HG03175 (cell line): ENCODE results near the gene LILRA6.
"Not testable (repeated sequence)": the region's sequence is repeated elsewhere in the genome, so short reads cannot be mapped to it uniquely, and the experiment has no call there.

Experiments
- ATAC-seq: cut with Tn5 transposase; IDR thresholded peaks from one replicate; pipeline ENCODE4 v1.9.1; 2021; ENCODE audit warnings: mild to moderate bottlenecking, moderate library complexity; ENCODE audit not compliant: unreplicated experiment

LILRA6 gene

DNA sequence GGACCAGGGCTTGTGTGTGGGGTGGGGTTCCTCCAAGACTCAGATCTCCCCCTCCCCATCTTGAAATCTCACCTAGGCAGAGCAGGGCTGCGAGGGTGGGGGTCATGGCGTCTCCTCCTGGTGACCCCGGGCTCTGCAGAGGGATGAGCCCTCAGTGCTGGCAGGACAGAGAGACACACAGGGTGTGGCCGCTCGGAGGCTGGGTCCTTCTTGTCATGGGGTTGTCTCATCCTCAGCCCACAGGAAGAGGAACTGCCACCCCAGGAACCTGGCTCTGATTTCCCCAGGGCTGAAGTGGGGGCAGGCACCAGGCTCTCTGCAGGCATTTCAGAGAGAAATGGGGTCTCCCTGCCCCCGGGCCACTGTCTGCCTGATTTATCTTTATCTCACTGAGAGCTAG, at the start of gene LILRA6:
Gene LILRA6 (minus strand): TSS at position 145 of the 400 bp plus-strand sequence.
- not testable (repeated sequence) for ATAC-seq

DNA sequence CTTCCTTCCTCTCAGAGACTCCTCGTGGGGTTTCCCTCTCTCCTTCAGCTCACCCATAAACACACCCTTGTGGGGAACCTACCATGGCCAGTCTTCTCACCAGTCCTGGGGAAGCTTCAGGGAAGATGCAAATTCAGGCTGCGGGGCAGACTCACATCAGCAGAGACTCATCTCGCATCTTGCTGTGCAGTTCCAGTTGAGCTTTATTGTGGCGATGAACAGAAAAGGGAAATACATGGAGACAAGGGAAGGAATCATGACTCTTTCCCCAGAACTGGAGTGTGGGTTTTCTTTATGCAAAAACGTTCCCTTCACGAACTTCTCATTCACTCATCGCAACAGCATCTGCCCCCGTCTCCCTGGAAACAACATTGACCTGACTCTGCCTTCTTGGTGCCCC, 46.6 kb upstream of the LILRA6 start:
- not testable (repeated sequence) for ATAC-seq

DNA sequence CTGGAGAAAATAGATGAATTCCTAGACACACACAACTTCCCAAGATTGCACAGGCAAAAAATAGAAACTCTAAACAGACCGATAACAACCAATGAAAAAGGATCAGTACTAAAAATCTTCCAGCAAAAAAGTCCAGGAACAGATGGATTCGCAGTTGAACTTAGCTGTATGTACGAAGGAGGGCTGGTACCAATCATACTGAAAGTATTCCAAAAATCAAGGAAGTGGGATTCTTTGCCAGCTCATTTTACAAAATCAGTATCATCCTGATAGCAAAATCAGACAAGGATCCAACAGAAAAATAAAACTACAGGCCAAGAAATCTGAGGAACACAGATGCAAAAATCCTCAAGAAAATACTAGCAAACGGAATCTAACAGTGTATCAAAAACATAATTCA, 44.9 kb upstream of the LILRA6 start:
- ATAC-seq: no peak

DNA sequence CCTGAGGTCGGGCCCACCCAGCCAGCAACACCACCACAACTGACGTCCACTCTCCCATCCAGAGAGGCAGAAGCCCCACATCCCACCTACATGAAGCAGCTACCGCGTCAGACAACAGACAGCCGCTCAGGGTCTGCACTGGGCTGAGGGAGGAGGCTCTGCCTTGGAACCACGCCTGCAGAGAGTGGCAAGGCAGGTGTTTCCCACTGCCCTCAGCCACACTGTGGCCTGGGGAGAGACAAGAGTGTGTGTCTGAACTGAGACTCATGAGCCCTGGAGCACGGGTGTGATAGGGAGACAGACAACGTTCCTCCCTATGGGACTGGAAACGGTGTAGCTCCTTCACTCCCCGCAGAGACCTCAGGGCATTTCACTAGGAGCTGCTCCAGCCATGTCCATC, 43.7 kb upstream of the LILRA6 start:
- ATAC-seq: not testable (repeated sequence)

DNA sequence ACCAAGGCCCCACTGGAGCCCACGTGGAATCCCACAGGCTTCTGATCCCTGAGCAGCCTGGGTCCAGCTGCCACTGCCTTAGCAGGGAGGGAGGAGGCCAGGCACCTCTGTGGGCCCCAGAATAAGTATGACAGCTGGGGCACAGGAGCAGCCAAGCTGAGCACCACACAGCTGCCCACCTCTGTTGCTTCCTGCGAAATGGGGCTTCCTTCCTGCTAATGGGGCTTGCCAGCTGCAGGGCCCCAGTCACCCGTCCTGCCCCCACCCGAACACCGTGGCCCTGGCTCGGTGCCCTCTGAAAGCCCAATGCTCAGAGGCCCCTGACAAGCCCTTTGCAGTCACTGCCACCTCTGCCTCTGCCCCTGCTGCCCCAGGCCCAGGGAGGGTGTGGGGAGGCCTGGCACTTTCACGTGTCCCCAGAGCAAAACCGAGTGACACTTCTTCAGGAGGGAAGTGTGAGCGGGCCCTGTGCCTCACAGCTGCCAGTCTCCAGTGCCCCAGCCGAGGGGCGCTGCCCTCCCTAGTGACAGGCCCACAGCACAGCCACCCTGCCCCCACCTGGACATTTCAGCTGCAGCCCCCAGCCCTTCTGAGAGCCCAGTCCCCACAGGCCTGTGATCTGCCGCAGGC, 43.0 kb upstream of the LILRA6 start:
- ATAC-seq: not testable (repeated sequence)

DNA sequence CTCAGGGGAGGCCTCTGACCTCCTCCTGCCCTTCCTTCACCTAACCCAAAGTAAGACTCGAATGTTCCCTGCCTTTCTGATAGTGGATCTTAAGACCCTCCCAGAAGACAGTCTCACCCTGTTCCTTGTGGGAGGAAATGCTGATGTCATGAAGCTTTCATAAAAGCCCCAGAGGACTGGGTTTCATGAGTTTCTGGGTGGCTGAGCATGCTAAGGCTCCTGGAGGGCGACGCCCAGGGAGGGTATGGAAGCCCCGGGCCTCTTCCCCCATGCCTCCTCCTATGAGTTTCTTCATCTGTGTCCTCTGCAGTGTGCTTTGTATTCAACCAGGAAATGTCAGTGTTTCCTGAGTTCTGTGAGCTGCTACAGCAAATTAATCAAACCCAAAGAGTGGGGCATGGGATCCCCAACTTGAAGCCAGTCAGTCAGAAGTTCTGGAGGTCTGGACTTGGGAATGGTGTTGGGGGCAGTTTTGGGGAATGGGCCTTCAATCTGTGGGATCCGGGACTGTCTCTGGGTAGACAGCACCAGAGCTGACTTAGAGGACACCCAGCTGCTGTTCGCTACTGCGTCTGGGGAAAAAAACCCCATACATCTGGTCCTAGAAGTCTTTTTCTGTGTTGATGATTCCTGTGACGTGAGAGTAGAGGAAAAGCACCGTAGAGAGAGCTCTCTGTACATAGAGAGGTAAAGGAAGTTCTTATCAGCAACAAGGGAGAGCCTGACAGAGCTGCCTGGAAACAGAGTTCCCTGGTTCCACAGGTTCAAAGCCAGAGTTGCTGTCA, 40.3 kb upstream of the LILRA6 start:
- no peak for ATAC-seq

DNA sequence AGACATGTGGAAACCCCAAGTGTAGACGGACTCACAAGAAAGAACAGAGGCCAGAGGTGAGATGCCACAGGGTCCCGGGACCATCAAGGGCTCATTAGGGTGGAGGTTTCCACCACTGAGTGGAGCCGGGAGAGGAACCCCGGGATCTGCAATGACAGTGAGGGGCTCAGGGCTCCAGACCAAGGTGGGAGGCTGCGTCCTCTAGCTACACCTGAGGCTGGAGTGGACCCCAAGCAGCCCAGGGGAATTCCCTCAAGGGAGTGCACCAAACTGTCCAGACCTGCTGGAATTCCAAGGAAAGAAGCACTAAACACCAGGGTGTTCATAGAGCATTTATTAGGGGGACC, 39.1 kb upstream of the LILRA6 start:
- ATAC-seq: not testable (repeated sequence)

DNA sequence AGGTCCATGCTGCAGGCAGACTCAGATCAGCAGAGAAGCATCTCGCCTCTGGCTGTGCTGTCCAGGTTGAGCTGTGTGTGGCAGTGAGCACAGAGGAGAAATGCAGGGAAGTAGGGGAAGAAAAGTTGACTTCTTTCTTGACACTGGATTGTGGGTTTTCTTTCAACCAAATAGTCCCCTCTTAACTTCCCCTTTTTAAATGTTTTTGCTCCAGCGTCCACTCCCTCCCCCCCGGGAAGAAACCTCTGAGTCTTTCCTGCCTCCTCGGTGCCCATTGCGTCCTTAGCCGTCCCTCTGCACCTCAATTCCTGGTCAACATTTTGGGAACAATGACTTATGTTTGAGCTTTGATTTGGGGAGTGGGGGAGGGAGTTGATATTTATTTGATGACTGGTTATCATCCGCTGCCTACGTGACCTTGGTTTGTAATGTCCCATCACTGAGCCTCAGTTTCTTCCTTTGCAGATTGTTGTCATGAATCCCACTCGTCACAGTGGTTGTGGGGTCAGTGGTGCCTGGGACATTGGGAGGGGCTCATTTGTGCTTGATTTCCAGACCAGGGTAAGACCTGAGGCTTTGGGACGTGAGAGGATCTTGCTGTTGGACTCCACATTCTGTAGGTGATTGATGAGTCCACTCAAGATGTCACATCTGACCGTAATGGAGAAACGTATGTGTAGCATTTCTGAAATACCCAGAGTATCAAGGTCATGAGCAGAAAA, 38.6 kb upstream of the LILRA6 start, which contains the start of gene LILRB2:
Gene LILRB2 (minus strand): TSS at position 104 of the 722 bp plus-strand sequence. CDS start 614 bp downstream, outside the sequence.
- ATAC-seq: no peak

DNA sequence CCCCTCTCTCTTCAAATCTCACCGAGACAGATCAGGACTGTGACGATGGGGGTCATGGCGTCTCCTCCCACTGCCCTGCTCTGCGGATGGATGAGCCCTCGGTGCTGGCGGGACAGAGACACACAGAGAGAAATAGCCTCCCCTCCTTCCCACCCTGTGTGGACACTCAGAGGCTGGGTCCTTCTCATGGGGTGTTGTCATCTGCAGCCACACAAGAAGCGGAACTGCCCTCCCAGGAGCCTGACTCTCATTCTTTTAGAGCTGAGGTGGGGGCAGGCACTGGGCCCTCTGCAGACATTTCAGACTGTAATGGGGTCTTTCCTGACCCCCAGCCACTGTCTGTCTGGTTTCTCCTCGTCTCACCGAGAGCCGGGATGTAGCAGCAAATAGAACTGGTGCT, 37.9 kb upstream of the LILRA6 start:
- not testable (repeated sequence) for ATAC-seq

DNA sequence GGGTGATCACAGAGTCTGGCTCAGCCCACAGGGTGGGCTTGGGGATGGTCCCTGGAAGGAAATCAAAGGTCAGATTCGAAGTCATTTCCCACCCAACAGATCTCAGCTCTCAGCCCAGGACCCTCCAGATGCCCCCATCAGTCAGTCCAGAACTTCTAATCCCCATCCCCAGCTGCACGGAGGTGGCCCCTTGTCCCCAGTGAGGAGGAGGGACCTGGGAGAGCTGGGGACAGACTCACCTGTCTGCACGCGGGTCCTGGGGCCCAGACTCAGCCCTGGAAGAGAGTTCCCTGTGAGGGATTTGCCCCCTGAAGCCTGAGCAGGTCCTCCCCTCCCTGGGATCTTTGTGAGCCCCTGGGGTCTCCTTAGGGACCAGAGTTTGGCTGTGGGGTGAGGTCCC, 37.4 kb upstream of the LILRA6 start:
- ATAC-seq: not testable (repeated sequence)

DNA sequence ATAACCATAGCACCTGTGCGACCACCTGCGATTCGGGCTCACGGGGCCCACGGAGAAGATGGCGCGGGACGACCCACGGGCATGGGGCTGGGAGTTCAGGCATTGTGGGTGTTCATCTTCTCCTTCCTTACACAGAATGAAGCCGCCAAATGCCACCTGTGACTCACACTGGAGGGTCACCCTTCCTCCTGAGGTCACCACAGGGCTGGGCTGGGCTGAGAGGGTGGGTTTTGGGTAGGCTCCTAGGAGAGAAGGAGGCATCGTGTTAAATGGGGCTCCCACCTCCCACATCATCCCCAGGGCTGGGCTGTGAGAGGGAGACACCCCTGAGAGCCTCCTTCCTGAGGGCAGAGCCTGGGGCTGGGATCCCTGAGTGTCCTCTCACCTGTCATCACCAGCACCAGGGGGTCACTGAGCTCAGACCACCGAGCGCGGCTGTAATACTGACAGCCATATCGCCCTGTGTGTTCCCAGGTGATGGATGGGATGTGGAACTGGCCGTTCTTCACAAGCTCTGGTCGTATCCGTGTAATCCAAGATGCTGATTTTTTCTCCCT, 36.9 kb upstream of the LILRA6 start:
- ATAC-seq: no peak

DNA sequence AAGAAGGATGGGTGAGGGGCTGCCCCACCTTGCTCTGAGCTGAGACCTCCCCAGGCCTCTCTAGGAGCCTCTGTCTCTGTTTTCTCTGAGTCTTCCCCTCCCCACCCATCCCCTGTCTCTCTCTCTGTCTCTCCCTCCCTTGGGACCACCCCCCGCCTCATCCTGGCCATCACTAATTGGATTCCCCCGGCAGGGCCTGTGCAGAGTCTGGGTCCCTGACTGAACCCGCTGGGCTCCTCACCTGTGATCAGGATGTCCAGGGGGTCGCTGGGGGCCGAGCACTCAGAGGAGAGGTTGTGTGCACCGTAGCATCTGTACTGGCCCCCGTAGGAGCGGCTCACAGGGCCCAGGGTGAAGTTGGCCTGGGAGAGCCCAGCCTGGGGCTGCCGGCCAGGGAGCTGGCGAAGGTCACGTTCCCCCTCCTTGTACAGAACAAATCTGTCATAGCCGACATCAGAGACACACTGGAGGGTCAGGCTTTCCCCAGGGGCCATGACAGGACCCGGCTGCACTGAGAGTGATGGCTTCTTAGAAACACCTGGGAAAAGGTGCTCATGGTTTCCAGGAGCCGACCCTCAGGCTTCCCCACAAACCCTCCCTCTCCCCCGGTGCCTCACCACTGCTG, 36.1 kb upstream of the LILRA6 start:
- not testable (repeated sequence) for ATAC-seq

DNA sequence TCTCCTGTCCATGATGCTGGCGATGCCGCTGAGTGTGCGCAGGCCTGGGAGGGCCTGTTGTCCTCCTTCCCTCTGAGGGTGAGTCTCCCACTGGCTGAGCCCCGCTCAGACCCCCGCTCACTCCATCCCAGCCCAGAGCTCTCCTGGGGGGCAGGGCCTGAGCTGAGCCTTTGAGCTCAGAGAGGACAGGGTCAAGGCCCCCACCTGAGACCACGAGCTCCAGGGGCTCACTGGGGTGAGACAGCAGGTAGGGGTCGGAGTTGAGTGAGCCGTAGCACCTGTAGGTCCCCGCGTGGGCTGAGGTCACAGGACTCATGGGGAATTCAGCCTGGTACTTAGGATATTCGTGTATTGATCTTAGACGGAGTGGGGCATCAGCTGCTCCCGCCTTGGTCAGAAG, 35.5 kb upstream of the LILRA6 start:
- ATAC-seq: not testable (repeated sequence)

DNA sequence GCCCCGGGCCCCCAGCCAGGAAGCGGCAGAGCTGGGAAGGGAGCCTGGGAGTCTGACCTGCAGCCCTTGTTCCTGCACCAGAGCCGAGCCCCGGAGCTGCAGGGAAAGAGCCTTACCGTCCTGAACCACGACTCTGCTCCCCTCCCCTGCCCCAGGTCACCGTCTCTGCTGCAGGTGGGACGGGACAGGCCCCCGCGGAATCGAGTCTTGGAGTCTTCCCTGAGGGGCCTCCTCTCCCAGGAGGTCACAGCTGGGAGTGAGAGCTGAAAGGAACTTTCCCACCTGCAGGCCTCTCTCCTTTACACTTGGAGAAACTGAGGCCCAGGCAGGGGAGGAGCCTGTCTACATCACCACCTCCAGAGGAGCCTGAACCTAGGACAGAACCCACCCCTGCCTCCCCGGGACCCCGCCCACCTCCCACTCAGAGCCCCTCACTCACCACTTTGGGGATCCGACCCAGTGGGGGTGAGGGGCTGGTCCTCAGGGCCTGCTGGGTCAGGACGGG, 34.6 kb upstream of the LILRA6 start:
- ATAC-seq: not testable (repeated sequence)

DNA sequence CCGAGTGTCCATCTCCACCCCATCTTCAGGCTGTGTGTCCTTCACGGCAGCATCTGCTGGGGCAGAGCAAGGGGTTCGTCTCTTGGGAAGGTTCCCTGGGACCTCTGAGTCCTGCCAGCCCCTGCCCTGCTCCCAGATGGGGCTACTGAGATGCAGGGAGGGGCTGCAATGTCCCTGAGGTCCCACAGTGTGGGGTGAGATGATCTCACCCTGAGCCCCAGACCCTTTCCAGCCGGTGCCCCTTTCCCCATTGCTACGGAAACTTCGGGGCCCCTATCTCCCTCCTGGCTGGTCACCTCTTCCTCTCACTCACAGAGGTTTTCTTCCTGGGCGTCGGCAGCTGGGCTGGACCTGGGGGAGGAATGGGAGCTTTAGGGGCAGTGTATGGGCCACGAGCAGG, 33.4 kb upstream of the LILRA6 start:
- no peak for ATAC-seq

DNA sequence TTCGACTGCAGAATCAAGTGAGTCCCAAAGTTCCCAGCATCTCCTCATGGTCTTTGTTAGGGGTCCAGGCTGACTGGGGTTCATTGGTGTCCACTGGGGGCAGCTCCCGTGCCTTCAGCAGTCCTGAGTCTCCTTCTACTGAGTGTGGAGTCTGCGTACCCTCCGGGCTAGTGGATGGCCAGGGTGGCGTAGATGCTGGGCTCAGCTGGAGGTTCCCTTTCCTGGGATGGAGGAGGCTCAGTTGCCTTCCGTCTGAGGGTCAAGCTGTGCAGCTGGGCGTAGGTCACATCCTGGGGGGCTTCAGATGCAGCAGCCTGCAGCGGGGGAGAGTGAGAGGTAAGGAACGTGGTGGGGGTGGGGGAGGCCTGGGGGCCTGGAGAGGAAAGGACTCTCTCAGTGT, 31.9 kb upstream of the LILRA6 start:
- ATAC-seq: not testable (repeated sequence)

DNA sequence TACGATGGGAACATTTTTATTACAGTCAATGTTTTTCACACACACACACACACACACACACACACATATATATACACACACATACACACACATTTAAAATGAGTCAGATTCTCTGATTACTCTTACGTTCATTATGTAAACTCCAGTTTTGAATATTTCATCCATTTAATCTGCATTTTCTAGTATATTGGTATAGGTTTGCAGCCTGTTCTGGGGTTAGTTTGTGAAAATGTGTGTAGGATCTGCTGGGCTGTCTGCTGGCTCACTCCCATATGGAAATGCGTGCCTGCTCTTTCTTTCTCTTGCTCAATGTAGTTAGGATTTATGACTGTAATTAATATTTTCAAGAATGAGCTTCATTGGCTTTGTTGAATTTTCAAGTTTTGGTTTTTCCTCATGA, 31.2 kb upstream of the LILRA6 start:
- ATAC-seq: no peak

DNA sequence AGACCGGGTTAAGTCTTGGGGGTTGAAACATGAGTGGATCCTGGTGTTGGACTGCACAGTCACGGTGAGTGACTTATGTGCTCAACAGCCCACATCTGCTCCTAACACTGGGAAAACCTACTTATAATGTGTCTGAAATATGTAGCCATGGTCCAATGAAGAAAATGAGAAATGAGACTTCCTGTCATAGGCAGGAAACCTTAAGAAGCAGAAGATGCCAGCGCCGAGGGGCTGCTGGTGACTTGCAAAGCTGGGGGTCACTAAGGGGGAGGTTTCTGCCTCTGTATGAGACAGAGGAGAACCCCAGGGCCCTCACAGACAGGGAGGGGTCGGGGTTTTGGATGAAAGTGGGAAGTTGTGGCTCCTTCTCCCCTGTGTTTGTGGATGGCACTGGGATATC, 29.6 kb upstream of the LILRA6 start:
- ATAC-seq: not testable (repeated sequence)

DNA sequence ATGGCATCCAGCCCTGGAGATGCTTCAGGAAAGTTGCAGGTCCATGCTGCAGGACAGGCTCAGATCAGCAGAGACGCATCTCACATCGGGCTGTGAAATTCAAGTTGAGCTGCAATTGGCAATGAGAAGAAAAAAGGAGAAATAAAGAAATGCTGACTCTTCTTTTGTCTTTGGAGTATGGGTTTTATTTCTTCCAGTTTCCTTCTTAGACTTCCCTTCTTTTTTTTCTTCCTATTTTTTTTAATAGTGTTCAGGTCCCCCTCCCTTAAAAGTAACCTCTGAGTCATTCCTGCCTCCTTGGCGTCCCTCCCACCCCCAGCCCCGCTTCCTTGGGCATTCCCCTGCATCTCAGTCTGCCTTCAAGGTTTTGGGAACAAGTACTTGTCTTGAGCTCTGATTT, 29.0 kb upstream of the LILRA6 start:
- not testable (repeated sequence) for ATAC-seq

DNA sequence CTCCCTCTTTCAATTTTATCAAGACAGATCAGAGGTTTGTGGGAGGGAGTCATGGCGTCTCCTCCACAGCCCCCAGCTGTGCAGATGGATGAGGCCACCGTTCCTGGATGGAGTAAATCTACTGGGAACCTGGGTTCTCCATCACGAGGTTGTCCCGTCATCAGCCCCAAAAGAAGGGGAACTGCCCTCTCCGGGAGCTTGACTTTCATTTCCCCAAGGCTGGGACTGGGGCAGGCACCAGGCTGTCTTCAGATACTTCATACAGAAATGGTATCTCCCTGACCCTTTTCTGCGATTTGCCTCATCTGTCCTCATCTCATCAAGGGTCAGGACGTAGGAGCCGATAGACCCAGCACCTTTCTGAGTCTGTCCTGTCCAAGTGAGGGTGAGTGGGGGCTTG, 28.5 kb upstream of the LILRA6 start:
- no peak for ATAC-seq

DNA sequence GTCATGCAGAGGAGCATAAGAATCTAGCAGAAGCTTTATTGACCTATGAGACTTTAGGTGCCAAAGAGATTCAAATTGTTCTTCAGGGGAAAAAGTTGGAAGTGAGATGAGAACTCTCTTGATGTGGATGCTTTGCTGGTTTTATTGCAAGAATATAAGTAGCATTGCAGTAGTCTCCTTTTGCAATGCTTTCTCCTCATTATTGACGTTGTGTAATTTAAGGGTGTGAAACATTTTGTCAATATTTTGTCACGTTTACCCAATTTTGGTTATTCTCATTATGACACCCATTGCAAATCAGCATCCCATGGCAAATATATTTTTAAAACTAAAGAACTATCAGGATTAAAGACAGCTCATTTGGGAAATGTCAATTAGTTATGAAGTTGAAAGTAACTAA, 26.3 kb upstream of the LILRA6 start:
- no peak for ATAC-seq
